GM18951 (cell line): ENCODE results near the gene GRAMD4.

Source experiments
- POLR2A ChIP-seq: IDR thresholded peaks from 4 replicates; pipeline ENCODE4 v1.6.1; 2011; ENCODE audit warnings: mild to moderate bottlenecking; ENCODE audit not compliant: insufficient read length, insufficient read depth; ENCODE audit errors: extremely low read depth
- in situ Hi-C: fragments of 300-500 bp; cut with MboI; formaldehyde crosslinking; loops from one replicate; pipeline ENCODE4 v1.12.0; 2022; ENCODE audit warnings: low sequenced_read_pairs, mixed read lengths, inconsistent platforms; ENCODE audit not compliant: unreplicated experiment

The GRAMD4 gene

GRCh38 chr22:46651316-46651715, 31.1 kb downstream of the GRAMD4 start:
- in situ Hi-C loops, result no loop called here
- TF ChIP-seq POLR2A, result no peak

DNA sequence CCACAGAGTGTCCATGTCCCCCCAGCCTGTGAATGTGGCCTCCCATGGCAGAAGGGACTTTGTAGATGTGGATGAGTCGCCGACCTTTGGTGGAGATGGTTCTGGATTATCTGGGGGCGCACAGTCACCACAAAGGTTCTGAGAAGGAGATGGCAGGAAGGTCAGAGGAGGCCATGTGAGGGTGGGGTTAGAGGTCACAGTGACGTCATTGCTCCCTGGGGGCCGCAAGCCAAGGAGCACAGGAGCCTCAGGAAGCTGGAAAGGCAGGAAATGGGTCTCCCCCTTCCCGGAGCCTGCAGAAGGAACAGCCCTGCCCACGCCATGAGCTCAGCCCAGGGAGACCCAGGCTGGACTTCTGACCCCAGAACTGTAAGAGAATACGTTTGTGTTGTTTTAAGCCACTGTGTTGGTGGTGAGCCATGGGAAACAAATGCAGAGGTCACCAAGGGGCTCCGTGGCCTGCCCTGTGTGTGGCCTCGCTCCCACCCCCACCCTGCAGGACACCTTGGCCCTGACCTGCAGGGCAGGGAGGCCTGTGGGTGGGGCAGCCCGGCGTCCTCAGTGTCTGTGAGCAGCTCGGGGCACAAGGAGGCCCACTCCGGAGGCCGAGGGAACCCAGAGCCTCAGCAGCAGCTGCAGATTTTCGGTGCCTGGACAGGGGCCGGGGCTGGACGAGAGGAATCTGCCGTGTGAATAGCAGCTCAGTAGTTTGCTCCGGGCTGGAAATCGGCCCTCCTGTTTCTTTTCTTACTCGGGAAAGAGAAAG, 32.1 kb downstream of the GRAMD4 start:
- TF ChIP-seq POLR2A, result no peak
- in situ Hi-C loops, result no loop called here

DNA sequence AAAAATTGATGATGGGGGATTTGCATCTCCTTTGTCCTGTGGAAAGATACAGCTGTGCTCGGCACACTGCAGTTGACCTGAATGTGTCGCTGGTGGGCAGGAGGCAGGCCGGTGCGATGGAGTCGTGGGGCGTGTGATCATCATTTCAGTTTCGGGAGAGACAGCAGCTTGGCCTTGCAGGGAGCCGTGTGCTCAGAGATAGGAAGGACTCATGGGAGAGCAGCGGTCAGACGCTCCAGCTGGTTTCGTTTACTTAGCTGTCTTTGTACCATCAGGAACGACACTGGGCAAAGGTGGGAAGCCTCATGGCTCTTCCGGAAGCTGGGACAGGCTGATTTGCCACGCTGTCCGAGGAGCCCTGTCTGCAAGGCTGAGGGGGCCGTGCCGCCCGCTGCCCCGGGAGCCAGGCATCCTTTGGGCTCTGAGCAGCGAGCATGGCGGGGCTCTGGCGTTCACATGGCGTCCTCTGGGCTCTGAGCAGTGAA, 32.7 kb downstream of the GRAMD4 start:
- TF ChIP-seq POLR2A, result no peak
- in situ Hi-C loops, result no loop called here

- in situ Hi-C loops, result no loop called here
- TF ChIP-seq POLR2A, result no peak
Observed at GRCh38 chr22:46653596-46653995, 33.4 kb downstream of the GRAMD4 start.

- in situ Hi-C loops, result no loop called here
- TF ChIP-seq POLR2A, result no peak
Observed at GRCh38 chr22:46654426-46654825, 34.2 kb downstream of the GRAMD4 start.

DNA sequence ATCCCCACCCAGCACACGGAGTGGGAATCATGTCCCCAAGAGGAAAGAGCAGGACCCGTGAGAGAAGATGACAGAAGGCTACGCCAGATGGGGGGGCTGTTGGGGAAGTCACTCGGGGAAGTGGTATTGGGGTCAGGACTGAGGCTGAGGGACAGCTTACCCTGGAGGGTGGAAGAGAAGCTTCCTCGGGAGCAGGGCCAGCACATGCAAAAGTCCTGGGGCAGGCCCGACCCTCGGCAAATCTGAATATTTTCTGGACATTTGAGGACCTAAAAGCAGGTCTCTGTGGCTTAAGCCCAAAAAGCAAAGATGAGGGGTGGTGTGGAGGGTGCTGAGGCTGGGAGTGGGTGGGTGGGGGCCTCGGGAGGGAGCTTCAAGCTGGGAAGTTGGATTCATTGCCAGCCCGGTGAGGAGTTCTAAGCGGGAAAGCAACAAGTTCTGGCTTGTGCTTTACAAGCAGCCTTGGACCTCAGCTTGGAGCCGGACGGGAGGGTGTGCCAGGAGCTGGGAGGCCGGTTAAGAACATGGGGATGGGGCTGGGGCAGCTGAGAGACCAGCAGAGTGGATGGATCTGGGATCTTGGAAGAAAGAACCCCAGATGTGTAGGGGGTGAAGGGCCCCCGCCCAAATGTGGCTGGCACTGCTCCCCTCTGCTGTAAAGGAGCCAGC, 34.9 kb downstream of the GRAMD4 start:
- in situ Hi-C loops, result no loop called here
- TF ChIP-seq POLR2A, result no peak

GRCh38 chr22:46655861-46656608, 35.8 kb downstream of the GRAMD4 start:
- TF ChIP-seq POLR2A, result no peak
- in situ Hi-C loops, result no loop called here

- in situ Hi-C loops, result no loop called here
- no peak for TF ChIP-seq POLR2A
Observed at GRCh38 chr22:46656856-46657654, 36.9 kb downstream of the GRAMD4 start.

- in situ Hi-C loops, result no loop called here
- TF ChIP-seq POLR2A, result no peak
Observed at GRCh38 chr22:46657655-46657953, 37.4 kb downstream of the GRAMD4 start.

- no peak for TF ChIP-seq POLR2A
- in situ Hi-C loops, result no loop called here
Observed at GRCh38 chr22:46657996-46658947, 38.1 kb downstream of the GRAMD4 start.

DNA sequence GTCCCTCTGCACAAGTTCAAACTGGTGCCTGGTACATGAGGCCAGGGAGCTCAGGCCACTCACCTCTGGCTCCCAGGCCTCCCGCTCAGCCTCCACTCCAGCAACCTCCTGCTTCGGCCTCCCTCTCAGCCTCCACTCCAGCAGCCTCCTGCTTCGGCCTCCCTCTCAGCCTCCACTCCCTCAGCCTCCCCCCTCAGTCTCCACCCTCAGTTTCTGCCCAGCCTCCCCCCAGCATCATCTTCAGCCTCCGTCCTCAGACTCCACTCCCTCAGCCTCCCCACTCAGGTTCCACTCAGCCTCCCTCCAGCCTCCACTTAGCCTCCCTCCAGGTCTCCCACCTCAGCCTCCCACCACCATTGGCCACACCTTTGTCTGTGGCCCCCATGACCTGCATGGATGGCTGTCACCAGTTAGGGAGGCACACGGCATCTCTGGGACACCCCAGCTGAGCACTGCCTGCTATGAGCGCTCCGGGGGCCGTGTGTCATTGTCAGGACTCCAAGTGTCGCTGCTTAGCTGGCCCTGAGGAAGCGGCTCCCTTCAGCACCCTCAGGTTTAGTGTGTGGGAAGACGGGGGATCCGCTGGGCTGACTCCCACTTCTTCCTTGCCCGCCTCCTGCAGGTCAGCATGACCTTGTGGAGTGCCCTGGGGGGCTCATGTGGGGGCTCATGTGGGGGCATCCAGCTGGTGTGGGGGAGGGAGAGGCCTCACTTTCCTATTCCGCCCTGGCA, 39.0 kb downstream of the GRAMD4 start:
- TF ChIP-seq POLR2A, result no peak
- in situ Hi-C loops, result no loop called here
